GM10248 (cell line): ENCODE measurements around the gene ENTPD6.

Experiments used
- CTCF ChIA-PET: fragments of 300-600 bp; sonication (Branson Sonifier 250); formaldehyde crosslinking; extraction: SDS; loops from one replicate; lab custom pipeline; 2021; ENCODE audit warnings: antibody characterized with exemption; lab: Yijun Ruan, JAX
- POLR2A ChIA-PET: fragments of 350-650 bp; sonication (Branson Sonifier 250); formaldehyde crosslinking; extraction: SDS; loops from one replicate; lab custom pipeline; 2020; ENCODE audit warnings: antibody characterized with exemption; lab: Yijun Ruan, JAX
- DNase-seq: peaks from one replicate; pipeline ENCODE4 v3.0.0; 2012; ENCODE audit errors: extremely low spot score
- TF ChIP-seq, protein P1 (sequence below): IDR thresholded peaks from 2 replicates; pipeline ENCODE4 v1.5.1; 2012; ENCODE audit warnings: mild to moderate bottlenecking, low read depth; ENCODE audit errors: extremely low read depth, missing control alignments, control extremely low read depth

ENTPD6 gene

DNA sequence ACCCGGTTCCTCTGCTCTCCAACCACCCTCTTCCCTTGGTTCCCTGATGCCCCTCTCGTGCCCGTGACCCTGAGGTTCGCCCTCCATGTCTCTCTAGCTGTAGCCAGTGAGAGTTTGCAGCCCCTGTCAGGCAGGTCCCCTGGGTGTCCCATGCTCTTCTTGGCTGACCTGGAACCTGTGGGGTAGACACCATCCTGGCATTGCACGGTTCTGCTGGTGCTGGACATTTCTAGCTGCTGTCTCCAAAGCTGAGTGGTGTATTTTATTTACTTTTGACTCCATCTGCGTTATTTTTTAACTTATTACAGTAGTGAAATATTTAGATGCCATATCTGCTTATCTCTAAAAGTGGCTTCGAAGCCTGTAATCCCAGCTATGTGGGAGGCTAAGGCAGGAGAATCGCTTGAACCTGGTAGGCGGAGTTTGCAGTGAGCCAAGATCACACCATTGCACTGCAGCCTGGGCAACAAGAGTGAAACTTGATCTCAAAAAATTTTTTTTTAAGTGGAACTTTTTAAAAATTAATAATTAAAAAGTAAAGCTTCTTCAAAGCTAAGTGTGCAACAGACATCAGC, 12.5 kb downstream of the ENTPD6 start:
- DNase-seq: no peak
- TF ChIP-seq, protein P1, sequence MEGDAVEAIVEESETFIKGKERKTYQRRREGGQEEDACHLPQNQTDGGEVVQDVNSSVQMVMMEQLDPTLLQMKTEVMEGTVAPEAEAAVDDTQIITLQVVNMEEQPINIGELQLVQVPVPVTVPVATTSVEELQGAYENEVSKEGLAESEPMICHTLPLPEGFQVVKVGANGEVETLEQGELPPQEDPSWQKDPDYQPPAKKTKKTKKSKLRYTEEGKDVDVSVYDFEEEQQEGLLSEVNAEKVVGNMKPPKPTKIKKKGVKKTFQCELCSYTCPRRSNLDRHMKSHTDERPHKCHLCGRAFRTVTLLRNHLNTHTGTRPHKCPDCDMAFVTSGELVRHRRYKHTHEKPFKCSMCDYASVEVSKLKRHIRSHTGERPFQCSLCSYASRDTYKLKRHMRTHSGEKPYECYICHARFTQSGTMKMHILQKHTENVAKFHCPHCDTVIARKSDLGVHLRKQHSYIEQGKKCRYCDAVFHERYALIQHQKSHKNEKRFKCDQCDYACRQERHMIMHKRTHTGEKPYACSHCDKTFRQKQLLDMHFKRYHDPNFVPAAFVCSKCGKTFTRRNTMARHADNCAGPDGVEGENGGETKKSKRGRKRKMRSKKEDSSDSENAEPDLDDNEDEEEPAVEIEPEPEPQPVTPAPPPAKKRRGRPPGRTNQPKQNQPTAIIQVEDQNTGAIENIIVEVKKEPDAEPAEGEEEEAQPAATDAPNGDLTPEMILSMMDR: no peak
- CTCF ChIA-PET: interaction anchor here (1.5 kb wide), 1 partner anchor 9 kb away, joined by 3 read pairs; no protein-coding TSS in a partner anchor
- POLR2A ChIA-PET: no interaction called here

DNA sequence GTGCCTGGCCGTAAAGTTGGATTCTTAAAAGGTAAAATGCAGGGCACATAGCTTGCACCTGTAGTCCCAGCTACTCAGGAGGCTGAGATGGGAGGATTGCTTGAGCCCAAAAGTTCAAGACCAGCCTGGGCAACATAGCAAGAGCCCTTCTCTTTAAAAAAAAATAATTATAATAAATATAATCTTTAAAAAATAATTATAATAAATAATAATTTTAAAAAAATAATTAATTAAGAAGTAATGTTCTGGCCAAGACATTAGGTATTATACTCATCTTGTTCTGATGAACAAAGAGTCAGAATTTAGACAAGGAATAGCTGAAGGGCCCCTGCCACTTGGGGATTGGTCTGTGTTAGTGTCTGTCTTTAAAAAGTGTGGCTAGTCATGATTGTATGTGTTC, 13.9 kb downstream of the ENTPD6 start:
- CTCF ChIA-PET: interaction anchor here (0.8 kb wide), 1 partner anchor 9 kb away, joined by 3 read pairs; no protein-coding TSS in a partner anchor
- no peak for DNase-seq
- TF ChIP-seq, protein P1: no peak
- POLR2A ChIA-PET: no interaction called here

DNA sequence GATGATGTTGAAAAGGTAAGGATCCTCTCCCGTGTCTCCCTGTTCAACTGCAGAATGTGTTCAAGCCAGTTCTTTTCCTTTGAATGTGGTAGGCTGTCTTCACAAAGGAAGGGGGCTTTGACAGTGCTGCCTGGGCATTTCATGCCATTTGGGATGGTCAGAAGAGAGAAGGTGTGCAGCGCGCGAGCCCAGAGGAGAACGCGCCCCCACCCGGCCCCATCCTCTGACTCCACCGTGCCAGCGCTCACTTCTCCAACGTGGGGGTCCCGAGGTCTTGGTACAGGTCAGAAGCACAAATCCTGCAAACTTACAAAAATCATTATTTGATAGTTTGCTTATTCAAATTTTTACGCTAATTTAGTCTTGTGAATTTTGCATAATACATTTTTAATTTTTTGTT, 14.4 kb downstream of the ENTPD6 start:
- POLR2A ChIA-PET: no interaction called here
- CTCF ChIA-PET: no interaction called here
- DNase-seq: no peak
- TF ChIP-seq, protein P1: no peak

DNA sequence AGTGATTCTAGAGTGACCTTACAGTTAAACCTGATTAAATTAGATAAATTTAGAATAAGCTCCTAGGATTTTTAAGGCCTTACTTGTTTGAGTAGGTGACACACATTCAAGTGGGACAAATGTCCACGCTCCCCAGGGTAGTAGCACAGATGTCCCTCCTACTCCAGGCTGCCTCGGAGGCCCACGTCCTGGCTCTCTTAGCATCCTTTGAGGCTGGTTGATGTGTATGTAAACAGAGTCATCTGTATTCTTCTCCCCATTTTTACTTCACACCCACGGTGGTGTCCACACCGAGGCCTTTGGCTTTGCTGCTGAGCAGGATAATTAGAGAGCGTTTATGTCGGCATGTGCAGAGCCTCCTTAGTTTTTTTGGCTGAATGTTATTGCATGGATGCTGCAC, 15.8 kb downstream of the ENTPD6 start:
- TF ChIP-seq, protein P1: no peak
- CTCF ChIA-PET: interaction anchor here (0.9 to 1.2 kb wide), 3 partner anchors 10 to 188 kb away, joined by 3 to 6 read pairs (median 3); no protein-coding TSS in a partner anchor
- POLR2A ChIA-PET: no interaction called here
- no peak for DNase-seq

DNA sequence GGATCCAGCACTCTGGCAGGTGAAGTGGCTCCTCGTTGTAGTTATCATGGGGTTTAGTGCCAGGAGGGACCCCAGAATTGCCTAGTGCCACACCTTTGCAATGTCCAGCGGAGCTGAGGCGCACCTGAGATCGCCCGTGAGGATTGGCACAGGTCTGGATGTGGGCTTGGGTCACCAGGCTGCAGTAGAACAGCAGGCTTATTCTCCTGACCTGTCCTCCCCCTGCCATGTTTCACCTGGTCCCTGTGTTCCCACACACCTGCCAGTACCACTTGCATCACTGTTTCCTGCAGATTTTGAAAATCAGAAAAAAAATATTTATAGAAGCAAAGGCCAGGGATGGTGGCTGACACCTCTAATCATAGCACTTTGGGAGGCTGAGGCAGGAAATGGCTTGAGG, 16.7 kb downstream of the ENTPD6 start:
- ChIA-PET POLR2A (no interaction called here), CTCF (no interaction called here)
- TF ChIP-seq, protein P1: no peak
- DNase-seq: no peak

DNA sequence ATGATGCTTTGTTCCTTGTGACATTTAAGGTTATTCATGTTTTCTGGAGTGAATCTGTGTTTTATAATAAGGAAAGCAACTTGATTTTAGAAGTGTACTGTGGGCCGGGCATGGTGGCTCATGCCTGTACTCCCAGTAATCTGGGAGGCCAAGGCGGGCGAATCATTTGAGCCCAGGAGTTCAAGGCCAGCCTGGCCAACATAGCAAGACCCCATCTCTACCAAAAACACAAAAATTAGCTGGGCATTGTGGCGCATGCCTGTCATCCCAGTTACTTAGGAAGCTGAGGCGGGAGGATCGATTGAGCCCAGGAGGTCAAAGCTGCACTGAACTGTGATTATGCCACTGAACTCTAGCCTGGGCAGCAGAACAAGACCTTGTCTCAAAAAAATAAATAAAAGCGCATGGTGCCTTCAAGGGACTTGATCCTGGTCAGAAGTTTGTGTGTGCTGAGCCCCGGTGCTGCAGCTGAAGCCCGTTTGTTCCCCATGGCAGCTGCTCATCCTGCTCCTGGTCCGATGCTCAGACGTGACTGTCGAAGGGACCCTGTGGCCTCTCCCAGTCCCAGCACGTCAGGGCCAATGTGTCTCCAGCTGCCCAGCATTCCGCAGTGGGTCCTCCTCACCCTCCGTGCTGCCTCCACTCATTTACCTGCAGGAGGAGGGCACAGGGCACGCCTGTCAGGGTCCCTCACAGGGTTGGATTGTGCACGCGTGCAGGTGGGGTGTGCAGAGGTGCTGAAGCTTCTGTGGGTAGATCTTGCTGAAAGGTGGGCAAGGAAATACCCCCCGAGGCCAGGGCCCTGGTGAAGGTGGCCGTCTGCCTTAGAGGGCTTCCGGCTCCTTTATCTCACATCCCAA, 18.3 kb downstream of the ENTPD6 start:
- POLR2A ChIA-PET: interaction anchor here (0.6 kb wide), 1 partner anchor 105 kb away, joined by 7 read pairs; no protein-coding TSS in a partner anchor

More for the DNA sequence above, 18.3 kb downstream of the ENTPD6 start:
- CTCF ChIA-PET: interaction anchor here (1.2 to 1.8 kb wide), 4 partner anchors 9 to 13 kb away, joined by 3 to 6 read pairs (median 4); no protein-coding TSS in a partner anchor
- TF ChIP-seq, protein P1: no peak
- DNase-seq: no peak
